ENCODE results near the gene SLC47A2.
"Not testable (repeated sequence)": the region's sequence is repeated elsewhere in the genome, so short reads cannot be mapped to it uniquely, and the experiment has no call there.

SLC47A2 gene, protein sequence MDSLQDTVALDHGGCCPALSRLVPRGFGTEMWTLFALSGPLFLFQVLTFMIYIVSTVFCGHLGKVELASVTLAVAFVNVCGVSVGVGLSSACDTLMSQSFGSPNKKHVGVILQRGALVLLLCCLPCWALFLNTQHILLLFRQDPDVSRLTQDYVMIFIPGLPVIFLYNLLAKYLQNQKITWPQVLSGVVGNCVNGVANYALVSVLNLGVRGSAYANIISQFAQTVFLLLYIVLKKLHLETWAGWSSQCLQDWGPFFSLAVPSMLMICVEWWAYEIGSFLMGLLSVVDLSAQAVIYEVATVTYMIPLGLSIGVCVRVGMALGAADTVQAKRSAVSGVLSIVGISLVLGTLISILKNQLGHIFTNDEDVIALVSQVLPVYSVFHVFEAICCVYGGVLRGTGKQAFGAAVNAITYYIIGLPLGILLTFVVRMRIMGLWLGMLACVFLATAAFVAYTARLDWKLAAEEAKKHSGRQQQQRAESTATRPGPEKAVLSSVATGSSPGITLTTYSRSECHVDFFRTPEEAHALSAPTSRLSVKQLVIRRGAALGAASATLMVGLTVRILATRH

GRCh38 chr17:19716108-19717030 lies at the start of gene SLC47A2:
Gene SLC47A2 (minus strand): TSS chr17:19716584. CDS start chr17:19716555, 29 bp downstream.
- Mint-ChIP-seq H3K27me3 (ENCODE audit: low read depth) (no peaks in the 10 kb centered on the region), H3K4me3 (no peak within 1 kb of the TSS), H3K4me1 (ENCODE audit: low read depth) (no peaks in the 10 kb centered on the region), H3K9me3 (no peaks in the 10 kb centered on the region), H3K36me3 (ENCODE audit: low read depth) (no peaks in the 10 kb centered on the region), H3K27ac (no peak within 1 kb of the TSS)

GRCh38 chr17:19766016-19766415 lies 49.6 kb upstream of the SLC47A2 start:
- Mint-ChIP-seq H3K4me1 (ENCODE audit: low read depth) (peaks cover 21% of the 10 kb centered on the region), H3K4me3 (no peak overlapping the region), H3K27me3 (ENCODE audit: low read depth) (no peaks in the 10 kb centered on the region), H3K36me3 (ENCODE audit: low read depth) (peaks cover 5% of the 10 kb centered on the region), H3K9me3 (no peaks in the 10 kb centered on the region), H3K27ac (no peak overlapping the region)

DNA sequence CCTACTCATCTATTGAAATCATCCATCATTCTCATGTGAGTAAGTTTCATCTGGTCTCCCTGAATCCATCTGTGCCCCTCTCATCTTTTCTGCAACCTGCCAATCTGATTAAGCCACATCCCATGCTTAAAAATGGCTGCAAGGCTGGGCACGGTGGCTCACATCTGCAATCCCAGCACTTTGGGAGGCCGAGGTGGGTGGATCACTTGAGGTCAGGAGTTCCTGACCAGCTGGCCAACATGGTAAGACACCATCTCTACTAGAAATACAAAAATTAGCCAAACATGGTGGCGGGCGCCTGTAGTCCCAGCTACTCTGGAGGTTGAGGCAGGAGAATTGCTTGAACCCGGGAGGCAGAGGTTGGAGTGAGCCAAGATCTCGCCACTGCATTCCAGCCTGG lies 47.6 kb upstream of the SLC47A2 start:
- not testable (repeated sequence) for H3K9me3 Mint-ChIP-seq; H3K27me3 Mint-ChIP-seq (ENCODE audit: low read depth); H3K4me3 Mint-ChIP-seq; H3K36me3 Mint-ChIP-seq (ENCODE audit: low read depth); H3K27ac Mint-ChIP-seq
- peaks cover 15% of the 10 kb centered on the region for H3K4me1 Mint-ChIP-seq (ENCODE audit: low read depth)

DNA sequence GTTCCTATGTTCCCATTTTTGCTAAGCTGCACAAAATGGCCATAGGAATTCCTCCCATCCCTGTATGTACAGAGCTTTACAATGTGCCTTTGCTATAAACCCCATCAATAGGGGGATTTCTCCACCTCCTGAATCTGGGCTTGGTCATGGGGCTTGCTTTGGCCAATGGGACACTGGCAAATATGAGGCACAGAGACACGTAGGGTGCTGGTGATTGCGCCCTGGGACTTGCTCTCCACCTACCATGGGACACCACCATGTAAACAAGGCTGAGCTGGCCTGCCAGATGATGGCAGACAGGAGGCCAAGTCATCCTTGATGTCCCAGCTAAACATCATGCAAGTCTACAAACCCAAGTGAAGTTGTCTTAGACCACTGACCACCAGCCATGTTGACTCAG lies 47.0 kb upstream of the SLC47A2 start:
- H3K4me3 Mint-ChIP-seq: no peak overlapping the region
- no peaks in the 10 kb centered on the region for H3K36me3 Mint-ChIP-seq (ENCODE audit: low read depth)
- no peaks in the 10 kb centered on the region for H3K9me3 Mint-ChIP-seq
- peaks cover 11% of the 10 kb centered on the region for H3K4me1 Mint-ChIP-seq (ENCODE audit: low read depth)
- H3K27ac Mint-ChIP-seq: no peak overlapping the region
- H3K27me3 Mint-ChIP-seq (ENCODE audit: low read depth): no peaks in the 10 kb centered on the region

- H3K4me1 Mint-ChIP-seq (ENCODE audit: low read depth): peaks cover 5% of the 10 kb centered on the region
- H3K4me3 Mint-ChIP-seq: no peak overlapping the region
- H3K27ac Mint-ChIP-seq: no peak overlapping the region
- H3K9me3 Mint-ChIP-seq: no peaks in the 10 kb centered on the region
- no peaks in the 10 kb centered on the region for H3K27me3 Mint-ChIP-seq (ENCODE audit: low read depth)
- no peaks in the 10 kb centered on the region for H3K36me3 Mint-ChIP-seq (ENCODE audit: low read depth)
These were observed 46.2 kb upstream of the SLC47A2 start for GRCh38 chr17:19762515-19762961.

DNA sequence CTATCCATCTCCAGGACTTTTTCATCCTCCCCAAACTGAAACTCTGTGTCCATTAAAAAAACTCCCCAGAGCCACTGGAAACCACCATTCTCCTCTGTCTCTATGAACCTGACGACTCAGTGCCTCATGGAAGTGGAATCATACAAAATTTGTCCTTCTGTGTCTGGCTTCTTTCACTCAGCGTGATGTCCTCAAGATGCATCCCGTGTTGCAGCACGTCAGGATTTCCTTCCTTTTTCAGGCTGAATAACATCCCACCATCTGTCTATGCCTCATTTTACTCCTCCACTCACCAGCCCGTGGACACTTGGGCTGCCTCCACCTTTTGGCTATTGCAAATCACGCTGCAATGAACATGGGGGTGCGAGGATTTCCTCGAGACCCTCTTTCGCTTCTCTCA lies 44.4 kb upstream of the SLC47A2 start:
- H3K9me3 Mint-ChIP-seq: no peaks in the 10 kb centered on the region
- H3K27ac Mint-ChIP-seq: no peak overlapping the region
- no peaks in the 10 kb centered on the region for H3K27me3 Mint-ChIP-seq (ENCODE audit: low read depth)
- H3K4me3 Mint-ChIP-seq: no peak overlapping the region
- no peaks in the 10 kb centered on the region for H3K36me3 Mint-ChIP-seq (ENCODE audit: low read depth)
- no peaks in the 10 kb centered on the region for H3K4me1 Mint-ChIP-seq (ENCODE audit: low read depth)

- Mint-ChIP-seq H3K27ac (no peak overlapping the region), H3K27me3 (ENCODE audit: low read depth) (no peaks in the 10 kb centered on the region), H3K36me3 (ENCODE audit: low read depth) (no peaks in the 10 kb centered on the region), H3K4me3 (no peak overlapping the region), H3K4me1 (ENCODE audit: low read depth) (no peaks in the 10 kb centered on the region), H3K9me3 (no peaks in the 10 kb centered on the region)
These were observed 43.5 kb upstream of the SLC47A2 start for GRCh38 chr17:19759568-19760549.

DNA sequence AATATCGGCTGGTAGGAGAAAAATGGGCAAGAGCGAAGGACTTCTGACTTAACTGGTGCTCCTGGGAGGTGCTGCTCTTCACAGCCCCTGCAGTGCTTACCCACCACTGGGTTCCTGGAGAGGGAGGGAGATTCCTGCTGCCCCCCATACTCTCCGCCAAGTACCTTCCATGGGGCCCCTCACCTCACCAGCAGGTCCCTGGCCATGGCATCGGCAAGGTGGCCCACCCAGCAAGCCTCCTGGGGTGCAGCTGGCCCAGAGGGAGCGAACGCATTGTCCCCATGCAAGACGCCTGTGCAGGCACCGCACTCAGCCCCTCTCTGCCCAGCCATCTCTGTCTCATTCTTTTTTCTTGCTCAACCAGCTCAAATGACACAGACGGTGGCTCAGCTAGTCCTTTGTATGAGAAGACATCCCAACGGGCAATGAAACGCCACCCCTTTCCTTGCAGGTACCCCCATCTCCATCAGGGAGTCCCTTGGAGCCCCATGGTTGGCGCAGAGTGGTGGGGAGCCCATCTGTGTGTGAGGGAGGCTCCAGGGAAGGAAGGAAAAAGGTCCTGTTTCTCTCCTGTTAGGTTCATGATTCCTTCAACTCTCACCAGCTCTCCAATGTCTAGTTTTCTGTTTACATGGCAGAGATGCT lies 41.3 kb upstream of the SLC47A2 start:
- Mint-ChIP-seq H3K27me3 (ENCODE audit: low read depth) (no peaks in the 10 kb centered on the region), H3K9me3 (no peaks in the 10 kb centered on the region), H3K27ac (no peak overlapping the region), H3K4me1 (ENCODE audit: low read depth) (no peaks in the 10 kb centered on the region), H3K36me3 (ENCODE audit: low read depth) (no peaks in the 10 kb centered on the region), H3K4me3 (no peak overlapping the region)

GRCh38 chr17:19756546-19756945 lies 40.2 kb upstream of the SLC47A2 start:
- Mint-ChIP-seq H3K27me3 (ENCODE audit: low read depth) (no peaks in the 10 kb centered on the region), H3K4me1 (ENCODE audit: low read depth) (no peaks in the 10 kb centered on the region), H3K27ac (no peak overlapping the region), H3K36me3 (ENCODE audit: low read depth) (no peaks in the 10 kb centered on the region), H3K4me3 (no peak overlapping the region), H3K9me3 (no peaks in the 10 kb centered on the region)

DNA sequence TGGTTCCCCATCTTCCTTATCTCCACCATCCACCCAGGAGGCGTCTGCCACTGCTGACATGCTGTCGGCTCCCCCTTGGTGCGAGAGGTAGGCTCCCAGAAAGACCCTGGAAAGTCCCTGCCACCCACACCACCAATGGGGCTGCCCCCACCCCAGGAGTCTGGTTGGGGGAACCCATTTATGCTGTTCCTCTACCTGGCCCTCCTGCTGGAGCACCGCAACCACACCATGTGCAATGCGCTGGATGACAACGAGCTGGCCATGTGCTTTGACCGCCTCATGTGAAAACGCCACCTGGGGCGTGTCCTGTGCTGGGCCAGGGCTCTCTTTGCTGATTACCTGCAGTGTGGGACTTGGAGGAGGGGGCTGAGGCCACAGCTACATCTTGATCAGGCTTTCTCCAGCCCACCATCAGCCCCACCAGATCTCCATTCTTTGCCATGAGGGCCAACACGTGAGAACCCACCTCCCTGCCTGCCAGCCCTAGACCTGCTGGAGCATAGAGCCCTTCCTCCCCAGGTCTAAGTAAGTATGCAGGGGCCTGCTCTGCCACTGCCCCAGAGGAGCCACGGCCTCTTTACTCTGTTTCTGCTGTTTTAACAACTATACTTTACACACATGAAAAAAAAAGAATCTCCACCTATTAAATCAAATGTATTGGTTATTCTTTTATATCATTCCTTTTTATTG lies 39.6 kb upstream of the SLC47A2 start:
- Mint-ChIP-seq H3K9me3 (no peaks in the 10 kb centered on the region), H3K4me1 (ENCODE audit: low read depth) (no peaks in the 10 kb centered on the region), H3K27me3 (ENCODE audit: low read depth) (no peaks in the 10 kb centered on the region), H3K36me3 (ENCODE audit: low read depth) (no peaks in the 10 kb centered on the region), H3K4me3 (no peak overlapping the region), H3K27ac (no peak overlapping the region)

DNA sequence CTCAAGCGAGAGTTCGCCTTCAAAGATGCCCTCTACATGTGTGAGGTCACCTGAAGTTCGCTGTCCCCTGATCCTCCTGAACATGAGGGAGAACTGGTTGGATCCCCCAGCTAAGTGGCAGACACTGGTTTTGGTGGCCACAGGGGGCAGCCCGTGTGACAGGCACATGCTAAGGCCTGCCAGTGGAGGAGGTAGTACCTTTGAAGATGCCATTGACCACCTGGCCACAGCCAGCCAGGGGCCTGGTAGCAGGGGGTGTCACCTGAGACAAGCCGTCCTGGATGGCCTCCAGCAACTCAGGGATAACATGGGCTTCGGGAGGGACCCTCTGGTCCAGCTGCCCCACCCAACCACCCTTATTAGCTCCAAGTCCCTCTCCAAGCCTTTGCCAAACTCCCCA lies 39.0 kb upstream of the SLC47A2 start:
- Mint-ChIP-seq H3K27me3 (ENCODE audit: low read depth) (no peaks in the 10 kb centered on the region), H3K27ac (no peak overlapping the region), H3K9me3 (no peaks in the 10 kb centered on the region), H3K36me3 (ENCODE audit: low read depth) (no peaks in the 10 kb centered on the region), H3K4me3 (no peak overlapping the region), H3K4me1 (ENCODE audit: low read depth) (no peaks in the 10 kb centered on the region)

- H3K27ac Mint-ChIP-seq: no peak overlapping the region
- no peaks in the 10 kb centered on the region for H3K9me3 Mint-ChIP-seq
These were observed 37.5 kb upstream of the SLC47A2 start for GRCh38 chr17:19753661-19754463.

More at GRCh38 chr17:19753661-19754463, 37.5 kb upstream of the SLC47A2 start:
- H3K36me3 Mint-ChIP-seq (ENCODE audit: low read depth): no peaks in the 10 kb centered on the region
- H3K27me3 Mint-ChIP-seq (ENCODE audit: low read depth): no peaks in the 10 kb centered on the region
- H3K4me3 Mint-ChIP-seq: no peak overlapping the region
- no peaks in the 10 kb centered on the region for H3K4me1 Mint-ChIP-seq (ENCODE audit: low read depth)
